Measurements from ENCODE around the gene LYST.

DNA sequence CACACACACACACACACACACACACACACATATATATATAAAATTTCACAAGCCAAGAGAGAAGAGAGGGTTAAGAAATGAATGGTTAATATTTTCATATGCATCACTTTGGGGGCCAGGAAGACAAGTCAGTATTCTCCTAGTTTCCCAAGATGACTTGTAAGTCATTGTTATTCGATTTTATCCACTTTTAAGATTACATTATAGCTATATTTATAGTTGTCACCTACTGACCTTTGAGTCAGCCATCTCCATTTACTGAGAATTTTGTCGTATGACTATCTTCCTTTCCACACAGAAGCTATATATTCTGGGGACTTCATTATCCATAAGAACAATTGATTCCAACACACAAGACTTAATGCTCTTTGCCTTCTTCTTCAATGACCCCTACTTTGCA is 8.9 kb downstream of the LYST start:
- TF ChIP-seq, protein P1, sequence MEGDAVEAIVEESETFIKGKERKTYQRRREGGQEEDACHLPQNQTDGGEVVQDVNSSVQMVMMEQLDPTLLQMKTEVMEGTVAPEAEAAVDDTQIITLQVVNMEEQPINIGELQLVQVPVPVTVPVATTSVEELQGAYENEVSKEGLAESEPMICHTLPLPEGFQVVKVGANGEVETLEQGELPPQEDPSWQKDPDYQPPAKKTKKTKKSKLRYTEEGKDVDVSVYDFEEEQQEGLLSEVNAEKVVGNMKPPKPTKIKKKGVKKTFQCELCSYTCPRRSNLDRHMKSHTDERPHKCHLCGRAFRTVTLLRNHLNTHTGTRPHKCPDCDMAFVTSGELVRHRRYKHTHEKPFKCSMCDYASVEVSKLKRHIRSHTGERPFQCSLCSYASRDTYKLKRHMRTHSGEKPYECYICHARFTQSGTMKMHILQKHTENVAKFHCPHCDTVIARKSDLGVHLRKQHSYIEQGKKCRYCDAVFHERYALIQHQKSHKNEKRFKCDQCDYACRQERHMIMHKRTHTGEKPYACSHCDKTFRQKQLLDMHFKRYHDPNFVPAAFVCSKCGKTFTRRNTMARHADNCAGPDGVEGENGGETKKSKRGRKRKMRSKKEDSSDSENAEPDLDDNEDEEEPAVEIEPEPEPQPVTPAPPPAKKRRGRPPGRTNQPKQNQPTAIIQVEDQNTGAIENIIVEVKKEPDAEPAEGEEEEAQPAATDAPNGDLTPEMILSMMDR (conservative IDR thresholded peaks at IDR 0.05; ENCODE audit: low read depth, low read length) = no peak
- no peak for TF ChIP-seq MAFK (IDR thresholded peaks at IDR 0.05; ENCODE audit: low read depth, low read length)
- no peak for TF ChIP-seq POLR2A (IDR thresholded peaks at IDR 0.05; ENCODE audit: low read depth, low read length)
- no peak for TF ChIP-seq RFX5 (IDR thresholded peaks at IDR 0.05; ENCODE audit: low read depth, low read length)
- no peak for TF ChIP-seq MXI1 (IDR thresholded peaks at IDR 0.05; ENCODE audit: borderline replicate concordance, low read depth, low read length)
- TF ChIP-seq CHD1 (IDR thresholded peaks at IDR 0.05; ENCODE audit: low read depth, low read length) = no peak
- TF ChIP-seq, protein P2, sequence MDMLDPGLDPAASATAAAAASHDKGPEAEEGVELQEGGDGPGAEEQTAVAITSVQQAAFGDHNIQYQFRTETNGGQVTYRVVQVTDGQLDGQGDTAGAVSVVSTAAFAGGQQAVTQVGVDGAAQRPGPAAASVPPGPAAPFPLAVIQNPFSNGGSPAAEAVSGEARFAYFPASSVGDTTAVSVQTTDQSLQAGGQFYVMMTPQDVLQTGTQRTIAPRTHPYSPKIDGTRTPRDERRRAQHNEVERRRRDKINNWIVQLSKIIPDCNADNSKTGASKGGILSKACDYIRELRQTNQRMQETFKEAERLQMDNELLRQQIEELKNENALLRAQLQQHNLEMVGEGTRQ (IDR thresholded peaks at IDR 0.05; ENCODE audit: low read depth, low read length) = no peak
- no peak for TF ChIP-seq RAD21 (IDR thresholded peaks at IDR 0.05; ENCODE audit: low read length)
- no peak for TF ChIP-seq MAZ (IDR thresholded peaks at IDR 0.05; ENCODE audit: borderline replicate concordance, low read depth, low read length)
- no peak for TF ChIP-seq NFE2L2 (IDR thresholded peaks at IDR 0.05; ENCODE audit: low read depth, low read length)
- no peak for TF ChIP-seq CEBPB (IDR thresholded peaks at IDR 0.05; ENCODE audit: low read depth, low read length)
- TF ChIP-seq BHLHE40 (IDR thresholded peaks at IDR 0.05; ENCODE audit: low read depth, low read length) = no peak
- TF ChIP-seq, protein P3, sequence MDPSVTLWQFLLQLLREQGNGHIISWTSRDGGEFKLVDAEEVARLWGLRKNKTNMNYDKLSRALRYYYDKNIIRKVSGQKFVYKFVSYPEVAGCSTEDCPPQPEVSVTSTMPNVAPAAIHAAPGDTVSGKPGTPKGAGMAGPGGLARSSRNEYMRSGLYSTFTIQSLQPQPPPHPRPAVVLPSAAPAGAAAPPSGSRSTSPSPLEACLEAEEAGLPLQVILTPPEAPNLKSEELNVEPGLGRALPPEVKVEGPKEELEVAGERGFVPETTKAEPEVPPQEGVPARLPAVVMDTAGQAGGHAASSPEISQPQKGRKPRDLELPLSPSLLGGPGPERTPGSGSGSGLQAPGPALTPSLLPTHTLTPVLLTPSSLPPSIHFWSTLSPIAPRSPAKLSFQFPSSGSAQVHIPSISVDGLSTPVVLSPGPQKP (IDR thresholded peaks at IDR 0.05; ENCODE audit: borderline replicate concordance, low read depth, low read length) = no peak
- no peak for TF ChIP-seq SMC3 (IDR thresholded peaks at IDR 0.05; ENCODE audit: low read depth, low read length)

Data from IMR-90 (cell line).